Activated CD8-positive, alpha-beta memory T cell treated with anti-CD3 and anti-CD28 coated beads, Interleukin-2, amount 50 U/mL, for 1 hour (primary cell): ENCODE results near the gene SMIM36.
"Not testable (repeated sequence)": the region's sequence is repeated elsewhere in the genome, so short reads cannot be mapped to it uniquely, and the experiment has no call there.

Source experiments
- DNase-seq: peaks from one replicate; pipeline ENCODE4 v3.0.0-alpha.2; 2020; ENCODE audit errors: extremely low read depth

Gene SMIM36

GRCh38 chr17:55414983-55415382, 96.3 kb downstream of the SMIM36 start:
- no peak for DNase-seq

GRCh38 chr17:55413825-55414489, 97.3 kb downstream of the SMIM36 start:
- DNase-seq = no peak

- no peak for DNase-seq
Observed at GRCh38 chr17:55411463-55411855, 99.8 kb downstream of the SMIM36 start.

- no peak for DNase-seq
Observed at GRCh38 chr17:55410722-55411462, 100.4 kb downstream of the SMIM36 start.

- no peak for DNase-seq
Observed at GRCh38 chr17:55409030-55409800, 102.0 kb downstream of the SMIM36 start.

GRCh38 chr17:55407641-55408566, 103.3 kb downstream of the SMIM36 start:
- DNase-seq = no peak

- no peak for DNase-seq
Observed at GRCh38 chr17:55405600-55405999, 105.7 kb downstream of the SMIM36 start.

GRCh38 chr17:55404197-55404596, 107.1 kb downstream of the SMIM36 start:
- not testable (repeated sequence) for DNase-seq

- DNase-seq = no peak
Observed at GRCh38 chr17:55402374-55402773, 108.9 kb downstream of the SMIM36 start.
